Measurements from ENCODE around the gene CLEC4F. TPM values are rescaled to one million over a fixed set of nuclear protein-coding genes. Genes with fewer than 3 reads are reported as not detected.

Gene CLEC4F
- total RNA-seq, 4 donors from 2014 or later: 1.4 TPM; not detected in 3

GRCh38 chr2:70831861-70832260 is 11.5 kb upstream of the CLEC4F start:
- no peak for DNase-seq
- intact Hi-C loops (cut with DNase I): no loop called here
- WGBS, 2 donors: 66 to 87% methylated on average over 6 of the region's 6 CpGs
- H3K27ac ChIP-seq: no peak overlapping the region
- TF ChIP-seq POLR2A (IDR thresholded peaks at IDR 0.05): no peak
- TF ChIP-seq CTCF (IDR thresholded peaks at IDR 0.05): no peak
- H3K4me1 ChIP-seq: no peaks in the 10 kb centered on the region
- H3K9me3 ChIP-seq: no peaks in the 10 kb centered on the region
- H3K36me3 ChIP-seq: no peaks in the 10 kb centered on the region
- no peaks in the 10 kb centered on the region for H3K27me3 ChIP-seq
- H3K4me3 ChIP-seq (replicated peaks in 1 of 3): no peak overlapping the region

GRCh38 chr2:70830366-70830765 is 10.0 kb upstream of the CLEC4F start:
- intact Hi-C loops (cut with DNase I): no loop called here

GRCh38 chr2:70829916-70830315 is 9.5 kb upstream of the CLEC4F start:
- TF ChIP-seq CTCF (IDR thresholded peaks at IDR 0.05) (no peak), POLR2A (IDR thresholded peaks at IDR 0.05) (no peak)
- Histone ChIP-seq H3K36me3 (no peaks in the 10 kb centered on the region), H3K4me1 (no peaks in the 10 kb centered on the region), H3K9me3 (no peaks in the 10 kb centered on the region), H3K4me3 (replicated peaks in 1 of 3) (no peak overlapping the region), H3K27me3 (no peaks in the 10 kb centered on the region), H3K27ac (no peak overlapping the region)
- DNase-seq: no peak
- 60 to 85% methylated on average over 1 of the region's 1 CpG for WGBS, 2 donors
- intact Hi-C loops (cut with DNase I): no loop called here

More at GRCh38 chr2:70830366-70830765, 10.0 kb upstream of the CLEC4F start:
- no peak for DNase-seq
- no peak overlapping the region for H3K27ac ChIP-seq
- no peaks in the 10 kb centered on the region for H3K4me1 ChIP-seq
- no peaks in the 10 kb centered on the region for H3K36me3 ChIP-seq
- no peak for TF ChIP-seq CTCF (IDR thresholded peaks at IDR 0.05)
- TF ChIP-seq POLR2A (IDR thresholded peaks at IDR 0.05): no peak
- WGBS, 2 donors: 55 to 56% methylated on average over 5 of the region's 5 CpGs
- H3K27me3 ChIP-seq: no peaks in the 10 kb centered on the region
- H3K9me3 ChIP-seq: no peaks in the 10 kb centered on the region
- H3K4me3 ChIP-seq (replicated peaks in 1 of 3): no peak overlapping the region

- H3K4me1 ChIP-seq: no peaks in the 10 kb centered on the region
- no peaks in the 10 kb centered on the region for H3K9me3 ChIP-seq
- no peak for DNase-seq
- H3K4me3 ChIP-seq (replicated peaks in 1 of 3): no peak overlapping the region
- TF ChIP-seq POLR2A (IDR thresholded peaks at IDR 0.05): no peak
- TF ChIP-seq CTCF (IDR thresholded peaks at IDR 0.05): no peak
- 62 to 70% methylated on average over 6 of the region's 6 CpGs for WGBS, 2 donors
- H3K27ac ChIP-seq: peak overlapping the region in 1 of 3 donors; percentile 23
- H3K27me3 ChIP-seq: no peaks in the 10 kb centered on the region
- intact Hi-C loops (cut with DNase I): no loop called here
- H3K36me3 ChIP-seq: no peaks in the 10 kb centered on the region
These were observed 8.8 kb upstream of the CLEC4F start for GRCh38 chr2:70828914-70829824.

GRCh38 chr2:70828115-70828514 is 7.7 kb upstream of the CLEC4F start:
- H3K36me3 ChIP-seq: no peaks in the 10 kb centered on the region
- H3K27me3 ChIP-seq: no peaks in the 10 kb centered on the region
- 85 to 86% methylated on average over 5 of the region's 5 CpGs for WGBS, 2 donors
- DNase-seq: no peak
- TF ChIP-seq POLR2A (IDR thresholded peaks at IDR 0.05) (no peak), CTCF (IDR thresholded peaks at IDR 0.05) (no peak)
- no peak overlapping the region for H3K27ac ChIP-seq
- H3K9me3 ChIP-seq: no peaks in the 10 kb centered on the region
- no peaks in the 10 kb centered on the region for H3K4me1 ChIP-seq
- intact Hi-C loops (cut with DNase I): no loop called here
- H3K4me3 ChIP-seq (replicated peaks in 1 of 3): no peak overlapping the region
